SJSA1 (cell line): Measurements from ENCODE around the gene ALKBH5. TPM values are rescaled to one million over a fixed set of nuclear protein-coding genes. Genes with fewer than 3 reads are reported as not detected.
"Not testable (repeated sequence)": the region's sequence is repeated elsewhere in the genome, so short reads cannot be mapped to it uniquely, and the experiment has no call there.

Source experiments
- DNase-seq, 2 experiments: peaks; one replicate each; pipeline ENCODE4 v3.0.0-alpha.2; 2015 to 2020; ENCODE audit warnings: low spot score in 2 of 2, low read depth in 1 of 2
- H3K27ac ChIP-seq: fragments of 250-450 bp; sonication (Bioruptor Pico); 2 replicates; pipeline ENCODE4 v1.5.1; 2020; ENCODE audit warnings: mild to moderate bottlenecking, moderate library complexity
- H3K27me3 ChIP-seq: fragments of 250-450 bp; sonication (Bioruptor Pico); replicated peaks from 2 replicates; pipeline ENCODE4 v1.5.1; 2020; ENCODE audit warnings: mild to moderate bottlenecking, moderate library complexity
- H3K36me3 ChIP-seq: fragments of 250-450 bp; sonication (Bioruptor Pico); 2 replicates; pipeline ENCODE4 v1.5.1; 2020; ENCODE audit warnings: mild to moderate bottlenecking
- H3K4me1 ChIP-seq: fragments of 250-450 bp; sonication (Bioruptor Pico); replicated peaks from 2 replicates; pipeline ENCODE4 v1.6.1; 2021; ENCODE audit warnings: mild to moderate bottlenecking
- H3K4me3 ChIP-seq: fragments of 250-450 bp; sonication (Bioruptor Pico); 2 replicates; pipeline ENCODE4 v1.5.1; 2020; ENCODE audit warnings: mild to moderate bottlenecking
- H3K9me3 ChIP-seq: fragments of 250-450 bp; sonication (Bioruptor Pico); replicated peaks from 2 replicates; pipeline ENCODE4 v1.5.1; 2020; ENCODE audit warnings: mild to moderate bottlenecking
- total RNA-seq: library from RNA; depleted of rRNA; stranded (reverse); fragments of >200 nt; shearing (Covaris generic); gene quantifications from 2 replicates; pipeline ENCODE4 v1.2.3, GENCODE V29; 2014

ALKBH5 gene
- total RNA-seq, 1 experiment from 2014 or later: 61.3 TPM

DNA sequence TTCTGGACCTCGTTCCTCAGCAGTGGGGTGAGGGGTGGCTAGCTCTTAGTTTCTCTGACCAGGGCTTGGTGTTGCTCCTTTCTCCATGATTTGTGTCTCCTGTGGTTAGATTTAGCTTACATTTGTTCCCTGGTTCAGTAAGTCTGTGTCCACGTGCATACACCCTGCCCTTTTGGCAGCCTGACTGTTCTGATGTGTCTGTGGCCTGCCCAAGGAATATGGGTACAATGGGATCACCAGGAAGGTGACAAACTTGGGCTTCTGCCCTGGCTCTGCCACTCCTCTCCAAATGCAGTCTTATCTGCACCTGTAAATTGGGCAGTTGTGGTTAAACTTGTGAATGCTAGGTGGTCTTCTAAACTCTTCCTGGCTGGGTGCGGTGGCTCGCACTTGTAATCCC is 17.5 kb downstream of the ALKBH5 start:
- Histone ChIP-seq H3K9me3 (no peaks in the 10 kb centered on the region), H3K27me3 (no peaks in the 10 kb centered on the region), H3K36me3 (peaks cover 67% of the 10 kb centered on the region), H3K4me3 (no peak overlapping the region), H3K4me1 (no peaks in the 10 kb centered on the region), H3K27ac (no peak overlapping the region)
- no peak for DNase-seq

DNA sequence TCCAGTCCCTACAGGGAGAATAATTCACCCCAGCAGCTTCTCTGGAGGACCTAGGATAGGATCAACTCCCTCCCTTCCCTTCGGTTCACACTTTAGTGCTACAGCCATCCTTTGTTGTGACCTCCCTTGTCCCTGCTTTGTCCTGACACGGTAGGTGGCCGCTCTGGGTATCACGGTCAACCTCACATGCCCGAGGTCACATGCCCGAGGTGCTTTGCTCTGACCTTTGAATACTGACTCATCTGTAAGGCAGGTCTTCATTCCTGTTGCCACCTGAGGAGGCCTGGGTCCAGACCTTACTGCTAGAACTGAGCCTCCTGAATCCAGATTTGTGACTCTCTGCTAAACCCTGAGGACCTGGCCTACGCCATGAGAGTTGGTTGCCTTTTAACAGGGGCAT is 19.7 kb downstream of the ALKBH5 start:
- H3K9me3 ChIP-seq: no peaks in the 10 kb centered on the region
- DNase-seq: no peak
- no peak overlapping the region for H3K4me3 ChIP-seq
- peaks cover 66% of the 10 kb centered on the region for H3K36me3 ChIP-seq
- no peaks in the 10 kb centered on the region for H3K4me1 ChIP-seq
- no peaks in the 10 kb centered on the region for H3K27me3 ChIP-seq
- H3K27ac ChIP-seq: no peak overlapping the region

DNA sequence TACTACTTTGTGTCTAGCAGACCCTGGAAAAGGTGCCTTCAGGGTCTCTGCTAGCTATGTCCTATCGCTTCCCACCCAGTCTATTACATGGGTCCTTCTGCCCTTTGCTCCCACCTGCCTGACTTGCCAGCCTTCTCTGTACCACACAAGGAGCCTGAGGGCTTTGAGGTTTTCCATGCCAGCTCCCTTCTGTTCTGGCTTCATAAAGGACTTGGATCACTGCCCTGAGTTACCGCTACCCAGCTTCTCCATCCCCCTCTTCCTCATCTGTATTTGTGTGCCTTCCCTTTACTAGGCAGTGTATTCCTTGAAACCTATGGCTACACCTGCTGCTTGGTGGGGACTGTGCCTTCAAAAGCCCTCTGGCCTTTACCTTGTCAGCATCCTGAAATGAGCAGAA is 22.2 kb downstream of the ALKBH5 start:
- no peak for DNase-seq
- Histone ChIP-seq H3K9me3 (no peaks in the 10 kb centered on the region), H3K27ac (no peak overlapping the region), H3K4me3 (no peak overlapping the region), H3K27me3 (no peaks in the 10 kb centered on the region), H3K4me1 (no peaks in the 10 kb centered on the region), H3K36me3 (peaks cover 61% of the 10 kb centered on the region)

DNA sequence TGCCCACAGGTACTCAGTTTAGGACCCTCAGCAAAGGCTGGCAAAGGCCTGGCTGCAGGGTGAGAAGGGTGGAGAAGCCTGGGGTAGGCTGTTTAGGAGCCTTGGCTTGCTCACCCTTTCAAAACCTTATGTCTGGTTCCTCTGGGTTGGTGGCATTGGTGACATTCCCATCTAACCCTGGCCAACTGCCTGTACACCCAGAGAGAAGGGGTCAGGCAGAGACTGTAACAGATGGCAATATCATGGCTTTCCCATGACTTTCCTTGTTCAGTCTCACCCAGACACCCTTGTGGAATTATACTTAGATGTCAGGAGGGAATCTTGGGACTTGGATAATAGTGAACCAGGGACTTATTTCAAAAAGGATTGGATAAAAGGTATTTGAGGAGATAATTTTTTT is 23.3 kb downstream of the ALKBH5 start:
- Histone ChIP-seq H3K36me3 (peaks cover 60% of the 10 kb centered on the region), H3K9me3 (no peaks in the 10 kb centered on the region), H3K4me1 (no peaks in the 10 kb centered on the region), H3K4me3 (no peak overlapping the region), H3K27me3 (no peaks in the 10 kb centered on the region), H3K27ac (no peak overlapping the region)
- DNase-seq: no peak

DNA sequence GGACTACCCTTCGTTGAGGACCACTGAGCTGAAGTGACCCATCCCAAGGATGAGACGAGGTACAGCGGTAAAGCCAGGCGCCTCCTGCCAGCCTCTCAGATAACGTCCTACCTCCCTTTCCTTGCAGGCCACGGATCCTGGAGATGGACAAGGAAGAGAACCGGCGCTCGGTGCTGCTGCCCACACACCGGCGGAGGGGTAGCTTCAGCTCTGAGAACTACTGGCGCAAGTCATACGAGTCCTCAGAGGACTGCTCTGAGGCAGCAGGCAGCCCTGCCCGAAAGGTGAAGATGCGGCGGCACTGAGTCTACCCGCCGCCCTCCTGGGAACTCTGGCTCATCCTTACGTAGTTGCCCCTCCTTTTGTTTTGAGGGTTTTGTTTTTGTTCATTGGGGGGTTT is 24.5 kb downstream of the ALKBH5 start:
- Histone ChIP-seq H3K36me3 (peaks cover 56% of the 10 kb centered on the region), H3K9me3 (no peaks in the 10 kb centered on the region), H3K4me1 (no peaks in the 10 kb centered on the region), H3K4me3 (no peak overlapping the region), H3K27ac (no peak overlapping the region), H3K27me3 (no peaks in the 10 kb centered on the region)
- no peak for DNase-seq

DNA sequence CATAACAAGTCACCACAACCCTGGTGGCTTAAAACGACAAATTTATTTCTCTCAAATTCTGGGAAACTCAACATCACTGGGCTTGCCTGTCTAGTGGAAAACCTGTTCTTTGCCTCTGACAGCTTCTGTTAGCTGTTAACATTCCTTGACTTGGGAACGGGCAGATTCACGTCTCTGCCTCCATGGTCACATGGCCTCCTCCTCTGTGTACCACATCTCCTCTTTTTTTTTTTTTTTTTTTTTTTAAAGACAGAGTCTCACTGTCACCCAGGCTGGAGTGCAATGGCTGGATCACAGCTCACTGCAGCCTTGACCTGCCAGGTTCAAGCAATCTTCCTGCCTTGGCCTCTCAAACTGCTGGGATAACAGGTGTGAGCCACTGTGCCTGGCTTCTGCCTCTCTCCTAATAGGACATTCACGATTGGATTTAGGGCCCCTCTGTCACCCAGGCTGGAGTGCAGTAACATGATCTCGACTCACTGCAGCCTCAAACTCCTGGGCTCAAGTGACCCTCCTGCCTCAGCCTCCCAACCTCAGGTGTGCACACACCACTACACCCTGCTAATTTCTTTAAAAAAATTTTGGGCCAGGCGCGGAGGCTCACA is 30.1 kb downstream of the ALKBH5 start:
- no peak overlapping the region for H3K4me3 ChIP-seq
- no peak overlapping the region for H3K27ac ChIP-seq
- H3K36me3 ChIP-seq: peaks cover 13% of the 10 kb centered on the region
- 0 out of 2 replicates have a peak, but pooled peaks cover 2% of the 10 kb centered on the region for H3K9me3 ChIP-seq
- no peaks in the 10 kb centered on the region for H3K4me1 ChIP-seq
- no peak for DNase-seq
- no peaks in the 10 kb centered on the region for H3K27me3 ChIP-seq

DNA sequence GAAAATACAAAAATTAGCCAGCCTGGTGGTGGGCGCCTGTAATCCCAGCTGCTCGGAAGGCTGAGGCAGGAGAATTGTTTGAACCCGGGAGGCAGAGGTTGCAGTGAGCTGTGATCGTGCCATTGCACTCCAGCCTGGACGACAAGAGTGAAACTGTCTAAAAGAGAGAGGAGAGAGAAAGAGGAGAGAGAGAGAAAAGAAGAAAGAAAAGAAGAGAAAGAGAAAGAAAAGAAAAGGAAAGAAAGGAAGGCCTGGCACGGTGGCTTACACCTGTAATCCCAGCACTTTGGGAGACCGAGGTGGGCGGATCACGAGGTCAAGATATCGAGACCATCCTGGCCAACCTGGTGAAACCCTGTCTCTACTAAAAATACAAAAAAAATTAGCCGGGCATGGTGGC is 33.3 kb downstream of the ALKBH5 start:
- not testable (repeated sequence) for DNase-seq, H3K4me3 ChIP-seq, H3K9me3 ChIP-seq, H3K36me3 ChIP-seq, H3K27ac ChIP-seq, H3K27me3 ChIP-seq
- H3K4me1 ChIP-seq: peaks cover 14% of the 10 kb centered on the region

DNA sequence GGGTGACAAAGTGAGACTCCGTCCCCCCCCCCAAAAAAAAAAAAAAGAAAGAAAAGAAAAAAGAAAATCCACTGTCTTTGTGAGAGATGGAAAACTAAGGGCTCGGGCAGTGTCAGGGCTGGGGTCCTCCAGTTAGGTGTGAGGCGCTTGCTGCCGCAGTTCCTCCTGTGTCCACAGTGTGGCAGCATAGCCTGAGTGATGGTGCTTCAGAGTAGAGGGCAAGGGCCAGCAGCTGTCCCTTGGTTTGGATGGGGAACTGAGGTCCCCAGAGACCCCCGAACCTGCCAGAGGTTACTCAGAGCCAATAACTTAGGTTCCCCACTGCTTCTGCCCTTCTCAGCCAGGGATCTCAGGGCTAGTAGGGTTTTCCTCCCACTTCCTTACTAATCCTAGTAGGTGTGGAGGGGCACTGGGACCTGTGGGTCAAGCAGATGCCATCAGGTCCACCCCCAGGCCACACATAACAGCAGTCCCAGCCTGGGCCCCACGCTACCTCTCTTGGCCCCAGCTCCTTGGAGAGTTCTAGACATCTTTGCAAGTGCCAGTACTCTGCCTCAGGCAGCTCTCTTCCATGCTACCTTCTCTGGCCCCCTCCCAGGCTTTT is 33.9 kb downstream of the ALKBH5 start:
- Histone ChIP-seq H3K36me3 (no peaks in the 10 kb centered on the region), H3K27me3 (no peaks in the 10 kb centered on the region), H3K4me3 (no peak overlapping the region), H3K9me3 (0 out of 2 replicates have a peak, but pooled peaks cover 2% of the 10 kb centered on the region), H3K27ac (no peak overlapping the region), H3K4me1 (peaks cover 14% of the 10 kb centered on the region)
- peak; percentile 56 to 61 for DNase-seq

DNA sequence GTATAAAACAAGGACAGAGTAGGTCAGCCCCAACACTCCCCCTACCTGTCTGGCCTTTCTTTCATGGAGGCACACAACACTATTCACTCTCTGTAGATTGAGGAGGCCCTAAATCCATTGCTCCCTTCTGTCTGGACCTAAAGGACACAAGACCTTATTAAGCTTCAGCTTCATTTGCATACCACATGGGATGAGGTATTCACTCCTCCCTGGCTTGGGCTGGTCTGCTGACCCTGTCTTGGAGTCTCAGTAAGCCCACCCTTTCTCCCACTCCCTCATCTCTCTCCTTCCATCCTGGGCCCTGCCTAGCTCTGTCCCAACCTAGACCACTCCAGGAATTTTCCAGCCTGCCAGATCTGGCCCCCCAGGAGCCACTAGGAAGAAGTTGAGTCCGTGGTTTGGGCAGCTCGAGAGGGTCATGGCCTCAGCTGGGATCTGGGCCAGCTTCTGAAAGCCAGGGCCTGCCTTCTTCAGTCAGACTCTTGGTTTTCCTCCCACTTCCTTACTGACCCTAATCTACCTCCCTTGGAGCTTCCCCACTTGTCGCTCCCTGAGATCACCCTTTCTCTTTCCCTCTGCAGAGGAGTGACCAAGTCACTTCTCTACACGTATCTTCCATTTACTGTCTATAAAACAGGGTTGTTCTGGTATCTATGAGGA is 35.3 kb downstream of the ALKBH5 start:
- DNase-seq: no peak
- Histone ChIP-seq H3K4me1 (peaks cover 14% of the 10 kb centered on the region), H3K36me3 (no peaks in the 10 kb centered on the region), H3K27ac (no peak overlapping the region), H3K4me3 (no peak overlapping the region), H3K27me3 (no peaks in the 10 kb centered on the region), H3K9me3 (0 out of 2 replicates have a peak, but pooled peaks cover 2% of the 10 kb centered on the region)

DNA sequence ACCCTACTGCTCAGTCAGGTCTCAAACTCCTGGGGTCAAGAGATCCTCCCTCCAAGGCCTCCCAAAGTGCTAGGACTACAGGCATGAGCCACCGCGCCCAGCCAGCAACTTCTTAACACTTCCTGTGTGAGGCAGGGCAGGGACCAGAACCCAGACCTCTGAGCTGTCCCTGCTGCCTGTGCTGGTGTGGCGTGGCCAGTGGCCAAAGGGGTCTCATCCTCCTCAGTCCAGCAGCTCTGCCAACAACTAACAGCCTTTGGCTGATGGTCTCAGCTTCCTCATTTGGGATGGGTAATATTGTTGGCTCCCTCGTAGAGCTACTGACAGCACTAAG is 40.4 kb downstream of the ALKBH5 start:
- Histone ChIP-seq H3K4me1 (peaks cover 31% of the 10 kb centered on the region), H3K27ac (no peak overlapping the region), H3K36me3 (no peaks in the 10 kb centered on the region), H3K4me3 (no peak overlapping the region), H3K27me3 (no peaks in the 10 kb centered on the region), H3K9me3 (no peaks in the 10 kb centered on the region)
- no peak for DNase-seq

DNA sequence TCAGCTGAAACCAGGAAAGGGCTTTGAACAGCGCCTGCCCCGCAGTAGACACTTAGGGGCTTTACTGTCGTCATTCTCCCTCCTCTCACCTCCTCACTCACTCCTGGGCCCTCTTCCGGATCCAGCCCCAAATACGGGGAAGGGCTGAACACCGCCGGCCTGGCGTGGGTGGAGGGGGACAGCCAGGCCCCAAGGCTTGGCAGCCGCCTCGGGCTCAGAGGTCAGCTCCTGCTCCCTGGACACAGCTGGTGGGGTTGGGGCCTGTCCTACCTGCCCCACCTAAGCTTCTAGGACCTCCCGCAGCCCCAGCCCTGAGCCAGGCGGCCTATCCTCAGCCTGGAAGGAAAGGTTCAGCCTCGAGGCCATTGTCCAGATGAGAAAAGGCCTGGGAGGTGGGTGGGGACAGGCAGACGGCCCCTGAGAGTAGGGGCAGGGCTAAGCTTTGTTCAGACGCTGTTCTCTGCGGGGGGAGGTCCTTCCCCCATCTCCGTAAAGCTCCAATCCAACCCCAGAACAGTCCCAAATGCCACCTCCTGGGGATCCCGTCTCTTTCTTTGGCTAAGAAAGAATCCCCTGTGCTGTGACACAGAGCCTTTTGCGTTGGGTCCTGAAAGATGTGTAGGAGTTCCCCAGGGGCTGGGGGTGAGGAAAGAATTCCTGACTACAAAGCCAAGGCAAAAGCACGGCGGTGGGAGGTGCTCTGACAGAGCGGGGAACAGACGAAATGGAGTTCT is 40.9 kb downstream of the ALKBH5 start:
- Histone ChIP-seq H3K27ac (peak overlapping the region; percentile 38; the same call in 1 of the 2 replicates), H3K9me3 (no peaks in the 10 kb centered on the region), H3K4me3 (peak overlapping the region; percentile 69), H3K36me3 (no peaks in the 10 kb centered on the region), H3K4me1 (peaks cover 31% of the 10 kb centered on the region), H3K27me3 (no peaks in the 10 kb centered on the region)
- DNase-seq: no peak

DNA sequence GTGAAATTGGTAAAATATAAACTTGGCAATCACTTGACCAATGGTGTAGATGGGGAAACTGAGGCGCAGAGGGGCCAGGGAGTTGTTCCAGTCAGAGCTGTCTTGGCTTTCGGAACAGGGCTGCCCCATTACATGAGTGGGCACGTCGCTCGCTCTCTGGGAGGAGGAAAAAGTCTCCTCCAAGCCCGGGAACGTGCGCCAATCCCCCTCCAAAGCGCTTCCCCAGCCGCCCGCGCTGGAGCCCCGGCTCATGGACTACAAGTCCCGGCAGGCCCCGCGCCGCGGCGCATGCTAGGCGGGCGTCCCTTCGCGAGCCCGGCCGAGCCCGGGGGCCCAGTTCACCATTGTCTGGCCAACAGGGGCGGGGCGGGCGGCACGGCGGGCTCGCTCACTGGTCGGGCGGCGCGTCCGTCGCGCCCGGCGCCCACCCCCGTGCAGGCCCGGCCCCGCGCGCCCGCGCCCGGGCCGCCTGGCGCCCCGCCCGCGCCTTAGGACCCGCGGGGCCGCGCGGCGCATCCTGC is 41.6 kb downstream of the ALKBH5 start, which contains the start of gene LLGL1:
TSS of gene LLGL1 (plus strand) at position 515 of the 521 bp plus-strand sequence. CDS start 48 bp downstream, outside the sequence.
- H3K27me3 ChIP-seq: no peaks in the 10 kb centered on the region
- H3K4me3 ChIP-seq: peak within 1 kb of the TSS; percentile 69
- peaks cover 31% of the 10 kb centered on the region for H3K4me1 ChIP-seq
- H3K9me3 ChIP-seq: no peaks in the 10 kb centered on the region
- no peaks in the 10 kb centered on the region for H3K36me3 ChIP-seq
- DNase-seq: peak; percentile 77 to 95
- H3K27ac ChIP-seq: peak within 1 kb of the TSS; percentile 38; the same call in 1 of the 2 replicates

DNA sequence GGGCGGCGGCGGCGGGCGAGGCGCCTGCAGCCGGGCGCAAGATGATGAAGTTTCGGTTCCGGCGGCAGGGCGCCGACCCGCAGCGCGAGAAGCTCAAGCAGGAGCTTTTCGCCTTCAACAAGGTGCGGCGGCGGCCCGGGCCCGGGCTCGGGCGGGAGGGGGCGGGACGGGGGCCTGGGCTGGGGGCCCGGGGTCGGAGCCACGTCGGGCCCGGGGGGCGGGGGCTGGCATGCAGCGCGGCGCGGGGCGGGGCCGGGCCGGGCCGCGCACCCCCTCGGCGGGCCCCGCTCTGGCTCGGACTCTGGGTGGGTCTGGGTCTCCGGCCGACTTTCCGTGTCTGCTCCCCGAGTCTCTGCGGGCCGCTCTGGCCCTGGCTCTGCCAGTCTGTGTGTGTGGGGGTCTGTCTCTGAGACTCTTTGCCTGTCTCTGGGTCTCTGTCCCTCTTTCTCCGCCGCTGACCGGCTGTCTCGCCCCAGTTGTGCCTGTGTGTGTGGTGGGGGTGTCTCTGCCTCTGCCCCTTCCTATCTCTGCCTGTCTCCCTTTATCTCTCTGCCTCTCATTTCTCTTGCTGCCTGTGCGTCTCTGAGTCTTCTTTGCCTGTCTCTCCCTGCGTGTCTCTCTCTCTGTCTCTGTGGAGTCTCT is 42.1 kb downstream of the ALKBH5 start:
- Histone ChIP-seq H3K36me3 (no peaks in the 10 kb centered on the region), H3K9me3 (no peaks in the 10 kb centered on the region), H3K4me1 (peaks cover 27% of the 10 kb centered on the region), H3K27ac (no peak overlapping the region; the same call in 1 of the 2 replicates), H3K27me3 (no peaks in the 10 kb centered on the region), H3K4me3 (peak overlapping the region; percentile 69)
- DNase-seq: peak in 1 of 2 experiments; percentile 34
